HG03432 (cell line): ENCODE results near the gene SKI.
"Not testable (repeated sequence)": the region's sequence is repeated elsewhere in the genome, so short reads cannot be mapped to it uniquely, and the experiment has no call there.

ENCODE experiments used
- ATAC-seq: cut with Tn5 transposase; IDR thresholded peaks from one replicate; pipeline ENCODE4 v1.9.1; 2021; ENCODE audit warnings: mild to moderate bottlenecking, moderate library complexity; ENCODE audit not compliant: unreplicated experiment

The SKI gene

GRCh38 chr1:2318314-2319278 is 90.5 kb downstream of the SKI start:
- ATAC-seq: no peak

- ATAC-seq: no peak
Observed at GRCh38 chr1:2319291-2319690, 91.2 kb downstream of the SKI start.

- ATAC-seq: no peak
Observed at GRCh38 chr1:2320006-2320405, 91.9 kb downstream of the SKI start.

- no peak for ATAC-seq
Observed at GRCh38 chr1:2320760-2321667, 92.9 kb downstream of the SKI start.

GRCh38 chr1:2322065-2322571 is 94.0 kb downstream of the SKI start:
- no peak for ATAC-seq

- no peak for ATAC-seq
Observed at GRCh38 chr1:2322581-2323211, 94.6 kb downstream of the SKI start.

GRCh38 chr1:2323451-2323974 is 95.4 kb downstream of the SKI start:
- ATAC-seq: no peak

GRCh38 chr1:2324553-2325366 is 96.6 kb downstream of the SKI start:
- no peak for ATAC-seq

GRCh38 chr1:2326524-2326923 is 98.4 kb downstream of the SKI start:
- ATAC-seq: no peak

GRCh38 chr1:2327162-2327561 is 99.0 kb downstream of the SKI start:
- not testable (repeated sequence) for ATAC-seq

- ATAC-seq: no peak
Observed at GRCh38 chr1:2327841-2328240, 99.7 kb downstream of the SKI start.

- no peak for ATAC-seq
Observed at GRCh38 chr1:2328676-2329455, 100.7 kb downstream of the SKI start.

- ATAC-seq: no peak
Observed at GRCh38 chr1:2330035-2330434, 101.9 kb downstream of the SKI start.

GRCh38 chr1:2330519-2331199 is 102.5 kb downstream of the SKI start:
- ATAC-seq: no peak

- no peak for ATAC-seq
Observed at GRCh38 chr1:2331200-2331544, 103.1 kb downstream of the SKI start.

- ATAC-seq: not testable (repeated sequence)
Observed at GRCh38 chr1:2331580-2331979, 103.5 kb downstream of the SKI start.

GRCh38 chr1:2334366-2334765 is 106.2 kb downstream of the SKI start:
- ATAC-seq: no peak

- no peak for ATAC-seq
Observed at GRCh38 chr1:2334883-2335534, 106.9 kb downstream of the SKI start.
